HG02571 (cell line): Measurements from ENCODE around the gene MRPL17.
A peak's percentile ranks its signal among the peaks of the same experiment; 100 is the strongest.
"Not testable (repeated sequence)": the region's sequence is repeated elsewhere in the genome, so short reads cannot be mapped to it uniquely, and the experiment has no call there.

ENCODE experiments used
- ATAC-seq: cut with Tn5 transposase; IDR thresholded peaks from one replicate; pipeline ENCODE4 v1.9.1; 2021; ENCODE audit warnings: mild to moderate bottlenecking, moderate library complexity; ENCODE audit not compliant: unreplicated experiment

The MRPL17 gene

GRCh38 chr11:6684068-6684467 is 928 bp upstream of the MRPL17 start:
- not testable (repeated sequence) for ATAC-seq

- ATAC-seq, result peak; percentile 1
These were observed 577 bp downstream of the MRPL17 start for GRCh38 chr11:6682591-6682935.

- no peak for ATAC-seq
These were observed 1.2 kb downstream of the MRPL17 start for GRCh38 chr11:6681949-6682348.

- ATAC-seq, result no peak
These were observed 1.6 kb downstream of the MRPL17 start for GRCh38 chr11:6681505-6681904.

- no peak for ATAC-seq
These were observed 6.1 kb downstream of the MRPL17 start for GRCh38 chr11:6677018-6677417.

DNA sequence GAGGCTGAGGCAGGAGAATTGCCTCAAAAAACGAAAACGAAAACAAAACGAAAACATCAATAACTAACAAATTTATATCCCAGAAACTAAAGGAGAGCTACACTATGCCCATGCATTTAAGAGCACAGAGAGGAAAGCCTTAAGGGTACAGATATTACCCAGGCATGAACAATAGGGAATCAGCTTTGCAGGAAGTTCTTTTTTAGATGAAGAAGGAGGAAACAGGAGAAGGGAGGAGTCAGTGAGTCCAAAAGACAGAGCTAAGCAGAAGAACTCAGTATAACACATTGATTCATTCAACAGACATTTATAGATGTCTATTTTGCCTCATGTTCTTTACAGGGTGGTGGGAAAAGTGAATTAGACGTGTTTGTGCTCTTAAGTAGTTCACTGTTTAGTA is 8.3 kb downstream of the MRPL17 start:
- ATAC-seq, result no peak

DNA sequence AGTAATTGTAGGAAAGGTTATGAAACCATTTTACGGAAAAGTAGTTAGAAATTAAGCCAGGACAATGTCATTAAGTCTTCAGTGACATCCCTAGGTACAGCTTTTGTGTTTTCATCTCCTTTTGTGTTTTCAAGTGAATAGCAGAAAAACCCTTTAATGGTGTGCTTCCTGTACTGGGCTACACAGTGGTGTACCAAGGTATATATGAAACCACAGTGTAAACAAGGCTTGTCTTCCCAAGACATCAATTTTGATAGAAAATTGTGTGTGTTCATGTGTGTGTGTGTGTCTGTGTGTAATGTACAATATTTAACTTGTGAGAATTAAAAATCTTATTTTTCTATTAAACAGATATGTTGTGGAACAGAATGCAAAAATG is 8.9 kb downstream of the MRPL17 start:
- no peak for ATAC-seq

DNA sequence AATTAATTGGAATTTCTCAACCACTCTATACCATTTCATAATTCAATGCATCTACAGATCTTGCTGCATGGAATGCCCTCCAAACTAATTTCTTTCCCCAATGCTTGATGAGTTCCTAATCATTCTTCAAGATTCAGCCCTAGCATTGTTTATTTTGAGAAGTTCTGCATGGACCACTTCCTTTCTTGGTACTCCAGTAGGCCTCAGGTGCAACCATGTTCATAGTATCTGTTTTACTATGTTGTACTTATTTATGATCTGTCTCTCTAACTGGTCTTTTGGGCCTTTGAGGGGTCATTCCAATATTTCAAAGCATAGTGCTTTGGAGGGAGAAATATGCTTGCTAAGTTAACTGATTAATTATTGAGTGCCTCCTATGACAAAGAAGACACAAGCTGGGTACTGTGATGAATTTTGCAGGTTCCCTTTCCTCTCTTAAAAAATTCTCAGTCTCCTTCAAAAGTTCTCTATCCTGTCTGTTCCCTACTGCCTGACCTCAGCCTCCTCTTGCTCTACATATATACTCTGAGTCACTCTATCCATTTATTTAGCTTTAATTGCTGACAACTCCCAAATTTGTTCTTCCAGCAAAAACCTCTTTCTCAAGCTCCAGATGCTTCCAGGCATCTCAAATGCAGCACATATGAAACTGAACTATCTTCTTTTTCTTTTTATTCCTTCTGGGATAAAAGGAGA is 9.5 kb downstream of the MRPL17 start:
- no peak for ATAC-seq

- no peak for ATAC-seq
These were observed 11.1 kb downstream of the MRPL17 start for GRCh38 chr11:6671991-6672390.

GRCh38 chr11:6670202-6670830 is 12.8 kb downstream of the MRPL17 start:
- no peak for ATAC-seq

DNA sequence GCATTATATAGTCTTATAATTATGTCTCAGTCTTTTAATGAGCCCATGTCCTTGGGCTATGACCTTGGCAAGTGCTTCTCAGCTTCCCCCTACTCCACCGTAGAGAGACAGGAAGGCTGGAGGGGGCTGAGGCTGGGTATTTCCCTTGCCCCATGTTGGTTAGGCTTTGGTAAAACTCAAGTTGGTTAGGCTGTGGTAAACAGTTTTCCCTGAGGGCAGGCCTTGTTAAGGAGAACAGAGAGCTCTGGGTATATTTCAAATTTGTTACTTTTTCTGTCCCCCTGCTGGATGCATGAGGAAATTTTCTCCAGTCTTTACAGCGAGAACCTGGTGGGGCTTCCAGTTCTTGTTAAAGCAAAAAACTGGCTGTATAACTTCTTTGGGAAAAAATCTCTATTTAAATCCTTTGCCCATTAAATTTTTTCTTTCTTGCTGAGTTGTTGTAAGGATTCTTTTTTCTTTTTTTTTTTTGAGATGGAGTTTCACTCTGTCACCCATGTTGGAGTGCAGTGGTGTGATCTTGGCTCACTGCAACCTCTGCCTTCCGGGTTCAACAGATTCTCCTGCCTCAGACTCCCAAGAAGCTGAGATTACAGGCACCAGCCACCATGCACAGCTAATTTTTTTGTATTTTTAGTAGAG is 15.3 kb downstream of the MRPL17 start:
- peak; percentile 54 for ATAC-seq

- ATAC-seq, result no peak
These were observed 16.6 kb downstream of the MRPL17 start for GRCh38 chr11:6666302-6667183.

DNA sequence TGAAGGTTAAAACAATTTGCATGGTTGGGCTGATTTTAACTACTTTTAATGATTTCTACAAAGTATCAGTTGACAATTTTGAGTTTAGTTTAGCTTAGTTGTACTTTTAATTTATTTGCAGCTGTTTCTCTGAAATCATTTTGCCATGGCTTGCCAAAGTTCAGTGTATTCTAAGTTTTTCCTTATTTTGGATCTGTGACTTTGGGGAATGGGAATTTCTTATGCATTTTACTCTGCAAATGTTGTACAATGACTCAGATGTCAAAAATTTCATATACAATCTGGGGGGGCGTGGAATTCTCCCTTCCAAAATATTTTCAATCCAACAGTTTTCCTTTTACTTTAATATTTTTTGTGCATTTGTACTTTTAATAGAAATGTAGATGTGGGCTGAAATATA is 18.6 kb downstream of the MRPL17 start:
- no peak for ATAC-seq

- ATAC-seq, result no peak
These were observed 19.2 kb downstream of the MRPL17 start for GRCh38 chr11:6663794-6664469.

DNA sequence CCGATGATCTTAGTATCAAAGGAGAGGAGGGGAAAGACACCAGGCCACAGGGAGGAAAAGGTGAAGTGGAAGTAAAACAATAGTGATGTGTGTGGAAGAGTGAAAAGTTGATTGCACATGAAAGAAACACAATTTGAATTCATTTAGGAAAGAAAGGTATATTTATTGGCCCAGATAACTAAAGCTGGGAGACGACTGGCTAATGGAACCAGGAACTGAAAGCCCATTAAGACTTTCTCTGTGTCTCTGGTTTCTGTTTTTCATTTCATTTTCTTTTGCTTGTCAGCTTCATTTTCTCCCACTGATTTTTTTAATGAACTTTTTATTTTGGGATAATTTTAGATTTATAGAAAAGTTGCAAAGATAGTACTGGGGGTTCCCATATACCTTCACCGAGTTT is 22.4 kb downstream of the MRPL17 start:
- no peak for ATAC-seq

- no peak for ATAC-seq
These were observed 24.5 kb downstream of the MRPL17 start for GRCh38 chr11:6658647-6659046.

GRCh38 chr11:6657346-6657745 is 25.8 kb downstream of the MRPL17 start:
- ATAC-seq, result no peak

DNA sequence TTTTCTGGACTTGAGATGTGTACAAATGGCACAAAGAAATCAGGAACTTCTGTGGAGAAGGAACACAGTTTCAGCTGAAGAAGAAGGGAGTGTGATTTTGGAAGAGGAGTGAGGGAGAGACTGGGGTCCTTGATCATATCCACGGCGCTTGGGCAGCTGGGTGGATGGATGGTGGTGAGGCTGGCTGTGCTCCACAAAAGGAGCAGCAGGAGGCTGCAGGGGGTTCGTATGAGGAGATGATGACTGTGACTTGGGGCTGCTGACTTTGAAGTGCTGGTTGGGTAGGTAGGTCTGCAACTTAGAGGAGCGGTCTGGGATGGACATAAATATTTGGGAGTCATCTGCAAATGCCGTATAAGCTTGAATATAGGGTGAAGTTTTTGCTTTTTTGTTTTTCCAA is 26.2 kb downstream of the MRPL17 start:
- ATAC-seq, result no peak

- no peak for ATAC-seq
These were observed 26.6 kb downstream of the MRPL17 start for GRCh38 chr11:6656584-6656915.

DNA sequence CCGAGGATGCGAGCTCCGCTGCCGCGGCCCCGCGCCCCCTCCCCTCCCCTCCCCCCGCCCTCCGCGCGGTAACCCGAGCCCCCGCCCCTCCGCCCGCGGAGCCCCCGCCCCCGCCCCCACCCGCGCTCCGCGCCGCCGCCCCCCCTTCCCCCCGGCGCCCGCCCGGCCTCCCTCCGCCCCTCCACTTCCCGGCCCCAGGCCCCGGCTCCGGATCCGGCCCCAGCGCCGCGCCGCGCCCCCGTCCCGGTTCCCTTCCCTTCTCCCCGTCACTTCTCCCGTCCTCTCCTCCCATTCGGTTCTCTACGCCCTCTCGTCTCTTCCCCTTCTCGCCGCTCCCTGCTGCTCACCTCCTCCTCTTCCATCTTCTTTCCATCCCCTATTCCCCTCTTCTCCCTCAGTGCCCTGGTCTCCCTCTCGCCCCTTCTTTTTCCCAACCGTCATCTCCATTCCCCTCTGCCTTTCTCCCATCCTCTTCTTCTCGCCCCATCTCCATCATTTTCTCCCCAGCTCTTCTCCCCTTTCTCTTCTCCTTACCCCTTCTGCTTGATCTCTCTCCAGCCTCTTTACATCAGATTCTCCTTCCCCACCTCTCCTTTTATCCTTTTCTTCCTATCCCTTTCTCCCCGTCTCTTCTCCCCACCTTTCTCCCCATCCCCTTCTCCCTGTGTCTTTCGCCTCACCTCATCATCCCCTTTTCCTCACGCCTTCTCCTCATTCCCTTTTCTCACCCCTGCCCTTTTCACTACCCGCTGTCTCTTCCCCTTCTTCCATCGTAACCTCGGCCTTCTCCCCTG is 27.2 kb downstream of the MRPL17 start, which contains the start of gene DCHS1:
Gene DCHS1, minus strand, starts transcription at position 20 of the 794 bp plus-strand sequence. CDS start 14,196 bp downstream, outside the sequence.
- no peak for ATAC-seq
